H9 (cell line): ENCODE measurements around the gene PSMA2. TPM values are rescaled to one million over a fixed set of nuclear protein-coding genes. Genes with fewer than 3 reads are reported as not detected.

ENCODE experiments used
- DNase-seq: peaks from one replicate; pipeline ENCODE4 v3.0.0-alpha.2; 2017
- H2AFZ ChIP-seq: one replicate; pipeline ENCODE4 v1.6.1; 2013; ENCODE audit warnings: mild to moderate bottlenecking, low read length, control low read depth, moderate library complexity
- H2AK5ac ChIP-seq: 2 replicates; pipeline ENCODE4 v1.6.1; 2013; ENCODE audit warnings: low read length, control low read depth, mixed read lengths; ENCODE audit not compliant: insufficient read length
- H2BK120ac ChIP-seq: one replicate; pipeline ENCODE4 v1.6.1; 2013; ENCODE audit warnings: low read depth, mild to moderate bottlenecking, low read length, control low read depth, inconsistent platforms; ENCODE audit not compliant: poor library complexity, severe bottlenecking
- H2BK12ac ChIP-seq: 2 replicates; pipeline ENCODE4 v1.6.1; 2013; ENCODE audit warnings: low read length, control low read depth, mixed read lengths, low read depth; ENCODE audit not compliant: insufficient read length
- H2BK15ac ChIP-seq: 2 replicates; pipeline ENCODE4 v1.6.1; 2013; ENCODE audit warnings: low read depth, low read length, control low read depth
- H2BK20ac ChIP-seq: one replicate; pipeline ENCODE4 v1.6.1; 2013; ENCODE audit warnings: low read depth, mild to moderate bottlenecking, low read length, control low read depth, inconsistent platforms; ENCODE audit not compliant: poor library complexity, severe bottlenecking
- H2BK5ac ChIP-seq: 2 replicates; pipeline ENCODE4 v1.6.1; 2013; ENCODE audit warnings: low read length, control low read depth, mixed read lengths; ENCODE audit not compliant: insufficient read length
- H3K14ac ChIP-seq: 2 replicates; pipeline ENCODE4 v1.6.1; 2013; ENCODE audit warnings: low read length, control low read depth; ENCODE audit not compliant: insufficient read depth
- H3K18ac ChIP-seq: 2 replicates; pipeline ENCODE4 v1.6.1; 2013; ENCODE audit warnings: low read depth, mild to moderate bottlenecking, mixed read lengths, low read length, control low read depth; ENCODE audit not compliant: insufficient read length
- H3K23ac ChIP-seq: 2 replicates; pipeline ENCODE4 v1.6.1; 2013; ENCODE audit warnings: low read length, control low read depth, mixed read lengths, low read depth; ENCODE audit not compliant: insufficient read length
- H3K23me2 ChIP-seq: 2 replicates; pipeline ENCODE4 v1.6.1; 2013; ENCODE audit warnings: low read depth, mild to moderate bottlenecking, mixed read lengths, low read length, control low read depth; ENCODE audit not compliant: insufficient read length, poor library complexity, severe bottlenecking
- H3K27ac ChIP-seq: 2 replicates; pipeline ENCODE4 v1.5.1; 2013; ENCODE audit warnings: low read length, control low read depth, mixed read lengths, low read depth; ENCODE audit not compliant: insufficient read length
- H3K27me3 ChIP-seq: 2 replicates; pipeline ENCODE4 v1.6.1; 2013; ENCODE audit warnings: low read length, control low read depth, inconsistent platforms; ENCODE audit not compliant: insufficient read depth
- H3K4ac ChIP-seq: 2 replicates; pipeline ENCODE4 v1.6.1; 2013; ENCODE audit warnings: low read depth, mild to moderate bottlenecking, control low read depth, inconsistent platforms, low read length, moderate library complexity
- H3K4me1 ChIP-seq: 2 replicates; pipeline ENCODE4 v1.6.1; 2013; ENCODE audit warnings: low read length, control low read depth, inconsistent platforms; ENCODE audit not compliant: insufficient read depth
- H3K4me2 ChIP-seq: 2 replicates; pipeline ENCODE4 v1.6.1; 2013; ENCODE audit warnings: low read length, control low read depth, mixed read lengths; ENCODE audit not compliant: insufficient read length, insufficient read depth
- H3K56ac ChIP-seq: 2 replicates; pipeline ENCODE4 v1.6.1; 2013; ENCODE audit warnings: low read depth, mild to moderate bottlenecking, mixed read lengths, low read length, control low read depth; ENCODE audit not compliant: insufficient read length
- H3K79me1 ChIP-seq: 2 replicates; pipeline ENCODE4 v1.6.1; 2013; ENCODE audit warnings: low read depth, mild to moderate bottlenecking, moderate library complexity, low read length, control low read depth, inconsistent platforms; ENCODE audit not compliant: insufficient read depth, poor library complexity, severe bottlenecking
- H3K79me2 ChIP-seq: 2 replicates; pipeline ENCODE4 v1.6.1; 2013; ENCODE audit warnings: low read length, control low read depth, inconsistent platforms; ENCODE audit not compliant: insufficient read depth
- H3K9ac ChIP-seq: 2 replicates; pipeline ENCODE4 v1.6.1; 2013; ENCODE audit warnings: low read length, control low read depth, mixed read lengths; ENCODE audit not compliant: insufficient read length; ENCODE audit errors: extremely low read depth
- H3K9me3 ChIP-seq: one replicate; pipeline ENCODE4 v1.6.1; 2013; ENCODE audit warnings: low read depth, low read length, inconsistent platforms; ENCODE audit not compliant: control insufficient read depth
- H3T11ph ChIP-seq: one replicate; pipeline ENCODE4 v1.6.1; 2013; ENCODE audit warnings: mild to moderate bottlenecking, low read length, control low read depth, inconsistent platforms
- H4K20me1 ChIP-seq: one replicate; pipeline ENCODE4 v1.6.1; 2013; ENCODE audit not compliant: control insufficient read depth, insufficient read length, insufficient read depth
- H4K5ac ChIP-seq: 2 replicates; pipeline ENCODE4 v1.6.1; 2013; ENCODE audit warnings: low read depth, mild to moderate bottlenecking, mixed read lengths, low read length, control low read depth; ENCODE audit not compliant: insufficient read length
- H4K8ac ChIP-seq: replicated peaks from 2 replicates; pipeline ENCODE4 v1.6.1; 2013; ENCODE audit warnings: low read length, control low read depth, mixed read lengths, low read depth; ENCODE audit not compliant: insufficient read length
- H4K91ac ChIP-seq: 2 replicates; pipeline ENCODE4 v1.6.1; 2013; ENCODE audit warnings: low read depth, mild to moderate bottlenecking, moderate library complexity, mixed read lengths, low read length, control low read depth; ENCODE audit not compliant: insufficient read length
- H3K27ac Mint-ChIP-seq, 3 experiments: 2 replicates in 2 of 3; 3 replicates in 1 of 3; pipeline ENCODE4 v1.8.0; 2020 to 2021; ENCODE audit warnings: mixed read lengths in 3 of 3, mild to moderate bottlenecking in 1 of 3, moderate library complexity in 1 of 3
- H3K27me3 Mint-ChIP-seq: 2 replicates; pipeline ENCODE4 v1.8.0; 2021; ENCODE audit warnings: low read depth, mild to moderate bottlenecking, moderate library complexity, mixed read lengths
- H3K36me3 Mint-ChIP-seq, 3 experiments: 2 replicates in 2 of 3; 3 replicates in 1 of 3; pipeline ENCODE4 v1.8.0; 2020 to 2021; ENCODE audit warnings: low read depth in 3 of 3, mixed read lengths in 3 of 3; ENCODE audit not compliant: insufficient read depth in 1 of 3
- H3K4me1 Mint-ChIP-seq, 2 experiments: 2 replicates each; pipeline ENCODE4 v1.8.0; 2020; ENCODE audit warnings: mixed read lengths in 2 of 2
- H3K4me3 Mint-ChIP-seq, 2 experiments: 2 replicates in 1 of 2; 3 replicates in 1 of 2; pipeline ENCODE4 v1.8.0; 2020 to 2021; ENCODE audit warnings: mild to moderate bottlenecking in 2 of 2, mixed read lengths in 2 of 2, moderate library complexity in 1 of 2
- H3K9me3 Mint-ChIP-seq, 2 experiments: 2 replicates in 1 of 2; 3 replicates in 1 of 2; pipeline ENCODE4 v1.8.0; 2020; ENCODE audit warnings: mild to moderate bottlenecking in 2 of 2, mixed read lengths in 2 of 2, moderate library complexity in 1 of 2
- WGBS: extraction: QIAGEN DNeasy Blood & Tissue Kit; methylation state at CpG from one replicate; pipeline ENCODE4 v1.1.7; 2013; ENCODE audit warnings: missing lambda C conversion rate, low lambda C conversion rate, mixed read lengths; ENCODE audit not compliant: insufficient read length; ENCODE audit errors: extremely low coverage; 5-methylcytosine and 5-hydroxymethylcytosine counted together
- total RNA-seq: library from RNA; stranded (reverse); gene quantifications from 2 replicates; pipeline ENCODE4 v1.2.1, GENCODE V29; 2021
- TF ChIP-seq, protein P1 (sequence below): fragments of 200-600 bp; sonication (generic); conservative IDR thresholded peaks from 3 replicates; pipeline ENCODE4 v1.8.0; 2021; ENCODE audit warnings: antibody characterized with exemption, mild to moderate bottlenecking

The PSMA2 gene
- total RNA-seq, 1 experiment from 2014 or later = 227 TPM

DNA sequence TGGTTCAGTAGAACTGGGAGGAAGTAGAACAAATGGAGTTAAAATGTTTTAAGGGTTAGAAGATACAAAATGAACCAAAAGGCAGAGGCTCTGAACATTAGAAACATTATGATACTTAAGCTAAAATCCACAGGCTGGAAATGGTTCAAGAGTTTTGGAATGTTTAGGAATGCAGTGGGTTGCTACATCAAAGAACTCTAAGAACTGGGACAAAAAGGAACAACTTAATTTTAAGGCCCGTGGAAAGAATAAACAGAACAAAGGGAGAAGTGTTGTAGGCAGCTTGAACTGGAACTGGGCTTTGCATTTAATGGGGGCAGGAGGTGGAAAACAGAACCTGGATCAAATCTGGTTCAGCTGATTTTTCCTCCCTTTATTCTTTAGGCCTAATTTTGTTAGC is 16.6 kb downstream of the PSMA2 start:
- H2BK120ac ChIP-seq = no peak overlapping the region
- no peak overlapping the region for H3K56ac ChIP-seq
- no peaks in the 10 kb centered on the region for H3K79me1 ChIP-seq
- Mint-ChIP-seq H3K4me3 (no peak overlapping the region; a peak in 1 of 5 replicates), H3K27ac (peak overlapping the region in 1 of 3 experiments; percentile 81; a peak in 2 of 7 replicates), H3K4me1 (peaks cover 28 to 29% of the 10 kb centered on the region in 2 experiments), H3K9me3 (no peaks in the 10 kb centered on the region; a peak in 1 of 5 replicates), H3K27me3 (no peaks in the 10 kb centered on the region), H3K36me3 (peaks cover 15 to 67% (median 55%) of the 10 kb centered on the region in 3 experiments; a peak in 6 of 7 replicates)
- no peaks in the 10 kb centered on the region for H4K20me1 ChIP-seq
- H3K27ac ChIP-seq = no peak overlapping the region
- no peak overlapping the region for H2BK12ac ChIP-seq
- no peak overlapping the region for H4K8ac ChIP-seq
- no peak overlapping the region for H3K4me2 ChIP-seq
- no peak overlapping the region for H2BK5ac ChIP-seq
- H3K23ac ChIP-seq = no peak overlapping the region
- no peak overlapping the region for H3K18ac ChIP-seq
- no peak overlapping the region for H2BK20ac ChIP-seq
- DNase-seq = no peak
- peaks cover 9% of the 10 kb centered on the region for H3K23me2 ChIP-seq
- peaks cover 10% of the 10 kb centered on the region for H3K4me1 ChIP-seq
- H3T11ph ChIP-seq = no peak overlapping the region
- no peaks in the 10 kb centered on the region for H3K9me3 ChIP-seq
- no peak overlapping the region for H2AFZ ChIP-seq
- H3K27me3 ChIP-seq = no peaks in the 10 kb centered on the region
- H3K4ac ChIP-seq = no peak overlapping the region
- no peak overlapping the region for H2AK5ac ChIP-seq
- H4K5ac ChIP-seq = no peak overlapping the region
- H4K91ac ChIP-seq = no peak overlapping the region
- peaks cover 3% of the 10 kb centered on the region; the same call in 1 of the 2 replicates for H3K79me2 ChIP-seq
- no peak overlapping the region for H3K14ac ChIP-seq
- TF ChIP-seq, protein P1, sequence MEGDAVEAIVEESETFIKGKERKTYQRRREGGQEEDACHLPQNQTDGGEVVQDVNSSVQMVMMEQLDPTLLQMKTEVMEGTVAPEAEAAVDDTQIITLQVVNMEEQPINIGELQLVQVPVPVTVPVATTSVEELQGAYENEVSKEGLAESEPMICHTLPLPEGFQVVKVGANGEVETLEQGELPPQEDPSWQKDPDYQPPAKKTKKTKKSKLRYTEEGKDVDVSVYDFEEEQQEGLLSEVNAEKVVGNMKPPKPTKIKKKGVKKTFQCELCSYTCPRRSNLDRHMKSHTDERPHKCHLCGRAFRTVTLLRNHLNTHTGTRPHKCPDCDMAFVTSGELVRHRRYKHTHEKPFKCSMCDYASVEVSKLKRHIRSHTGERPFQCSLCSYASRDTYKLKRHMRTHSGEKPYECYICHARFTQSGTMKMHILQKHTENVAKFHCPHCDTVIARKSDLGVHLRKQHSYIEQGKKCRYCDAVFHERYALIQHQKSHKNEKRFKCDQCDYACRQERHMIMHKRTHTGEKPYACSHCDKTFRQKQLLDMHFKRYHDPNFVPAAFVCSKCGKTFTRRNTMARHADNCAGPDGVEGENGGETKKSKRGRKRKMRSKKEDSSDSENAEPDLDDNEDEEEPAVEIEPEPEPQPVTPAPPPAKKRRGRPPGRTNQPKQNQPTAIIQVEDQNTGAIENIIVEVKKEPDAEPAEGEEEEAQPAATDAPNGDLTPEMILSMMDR = no peak
- no CpG with 5 or more reads among the region's 1 CpG for WGBS
- no peak overlapping the region for H2BK15ac ChIP-seq
- H3K9ac ChIP-seq = no peak overlapping the region
